K562 (cell line): ENCODE results near the gene SMC3. TPM values are rescaled to one million over a fixed set of nuclear protein-coding genes. Genes with fewer than 3 reads are reported as not detected.

Source experiments
- ATAC-seq: fragments of 200-7000 bp; cut with Tn5 transposase; 3 replicates; pipeline ENCODE4 v1.9.1; 2020; ENCODE audit warnings: moderate library complexity
- BruUV-seq: library from RNA; stranded (reverse); fragments of 400-500 nt; replicated peaks from 2 replicates; lab custom pipeline; 2021; lab: Mats Ljungman, UMichigan
- CTCF ChIA-PET: fragments of 300-600 bp; formaldehyde crosslinking; extraction: SDS; loops from one replicate; lab custom pipeline; 2021; ENCODE audit warnings: low intra/inter-chr PET ratio; lab: Yijun Ruan, JAX
- POLR2A ChIA-PET: fragments of 300-600, 350-650 bp; sonication (Branson Sonifier 250); formaldehyde crosslinking; extraction: SDS; loops from one replicate; lab custom pipeline; 2021; ENCODE audit warnings: antibody characterized with exemption, inconsistent platforms; lab: Yijun Ruan, JAX
- DNase-seq, 4 experiments: peaks; one replicate each; pipeline versions ENCODE4 v3.0.0 to v3.0.0-alpha.2; 2011 to 2018; ENCODE audit warnings: low spot score in 3 of 4, mixed read lengths in 3 of 4; ENCODE audit errors: extremely low read depth in 1 of 4
- FAIRE-seq: peaks from 2 replicates; lab custom pipeline; 2011; peaks lifted over from hg19 to GRCh38; lab: Jason Lieb, UNC
- H2AFZ ChIP-seq: 2 replicates; pipeline ENCODE4 v1.6.0; 2011; ENCODE audit warnings: low read depth, low read length, control low read depth, inconsistent platforms
- H3K27ac ChIP-seq: fragments of 200-600 bp; 3 replicates; pipeline ENCODE4 v1.8.0; 2011; ENCODE audit warnings: low read depth, mild to moderate bottlenecking, control low read depth, inconsistent platforms, low read length, moderate library complexity, mixed read lengths; ENCODE audit errors: extremely low read depth
- H3K27me3 ChIP-seq, 2 experiments: fragments of 300-600 bp in 1 of 2; 2 replicates in 1 of 2; 3 replicates in 1 of 2; pipeline versions ENCODE4 v1.6.0 to v1.8.0; 2011; ENCODE audit warnings: inconsistent platforms in 2 of 2, low read length in 2 of 2, mild to moderate bottlenecking in 1 of 2, mixed read lengths in 1 of 2, moderate library complexity in 1 of 2; ENCODE audit not compliant: control insufficient read depth in 2 of 2, insufficient read depth in 2 of 2
- H3K36me3 ChIP-seq: fragments of 300-600 bp; 3 replicates; pipeline ENCODE4 v1.8.0; 2011; ENCODE audit warnings: mild to moderate bottlenecking, low read length, inconsistent platforms; ENCODE audit not compliant: control insufficient read depth, insufficient read depth
- H3K4me1 ChIP-seq, 2 experiments: fragments of 200-600 bp in 1 of 2; replicated peaks in 1 of 2; 2 replicates in 1 of 2; 3 replicates in 1 of 2; pipeline versions ENCODE4 v1.5.1 to v1.8.0; 2011; ENCODE audit warnings: inconsistent platforms in 2 of 2, low read length in 2 of 2, mild to moderate bottlenecking in 1 of 2, mixed read lengths in 1 of 2, moderate library complexity in 1 of 2; ENCODE audit not compliant: control insufficient read depth in 2 of 2, insufficient read depth in 2 of 2
- H3K4me2 ChIP-seq: 2 replicates; pipeline ENCODE4 v1.6.1; 2011; ENCODE audit warnings: low read length, control low read depth, inconsistent platforms, mixed read lengths; ENCODE audit not compliant: insufficient read depth
- H3K4me3 ChIP-seq: fragments of 200-600 bp; sonication (generic), shearing (Covaris generic); 2 replicates; pipeline ENCODE4 v1.5.1; 2016; ENCODE audit warnings: control low read depth, inconsistent platforms
- H3K79me2 ChIP-seq: fragments of 200-600 bp; 3 replicates; pipeline ENCODE4 v1.8.0; 2011; ENCODE audit warnings: low read length, inconsistent platforms; ENCODE audit not compliant: control insufficient read depth, insufficient read depth
- H3K9ac ChIP-seq, 2 experiments: 2 replicates each; pipeline versions ENCODE4 v1.6.0 to v1.6.1; 2011; ENCODE audit warnings: low read depth in 2 of 2, low read length in 2 of 2, control low read depth in 1 of 2, inconsistent platforms in 1 of 2, mild to moderate bottlenecking in 1 of 2, mixed read lengths in 1 of 2; ENCODE audit not compliant: insufficient read depth in 1 of 2
- H3K9me1 ChIP-seq: one replicate; pipeline ENCODE4 v1.6.0; 2011; ENCODE audit warnings: inconsistent platforms, mild to moderate bottlenecking, low read length, moderate library complexity; ENCODE audit not compliant: control insufficient read depth, insufficient read depth
- H3K9me3 ChIP-seq: replicated peaks from 2 replicates; pipeline ENCODE4 v1.5.1; 2011; ENCODE audit warnings: low read depth, low read length, inconsistent platforms; ENCODE audit not compliant: control insufficient read depth, insufficient read depth
- H4K20me1 ChIP-seq: replicated peaks from 2 replicates; pipeline ENCODE4 v1.6.1; 2011; ENCODE audit warnings: low read length, inconsistent platforms, mixed read lengths; ENCODE audit not compliant: control insufficient read depth, insufficient read depth
- MAFG ChIP-seq: fragments of 450-650 bp; conservative IDR thresholded peaks from 2 replicates; pipeline ENCODE4 v1.6.1; 2016; ENCODE audit warnings: missing genetic modification characterization, missing compliant biosample characterization
- MEIS2 ChIP-seq: fragments of 450-650 bp; IDR thresholded peaks from 2 replicates; pipeline ENCODE4 v1.6.1; 2014; ENCODE audit warnings: mild to moderate bottlenecking; ENCODE audit not compliant: partially characterized antibody
- MNT ChIP-seq, 2 experiments: fragments of 450-650 bp; conservative IDR thresholded peaks; 2 replicates each; pipeline ENCODE4 v1.6.1; 2017; ENCODE audit warnings: mild to moderate bottlenecking in 2 of 2, moderate library complexity in 2 of 2
- WGBS: fragments of 100-300 bp; shearing (Covaris generic); methylation state at CpG from one replicate; pipeline ENCODE4 v1.1.6; 2016; ENCODE audit warnings: low coverage, mixed read lengths; ENCODE audit not compliant: insufficient coverage; ENCODE audit errors: missing lambda C conversion rate; 5-methylcytosine and 5-hydroxymethylcytosine counted together
- in situ Hi-C: fragments of 300-500 bp; cut with MboI; formaldehyde crosslinking; loops from 4 replicates; pipeline ENCODE4 v1.15.0; 2018; ENCODE audit warnings: inconsistent platforms, mixed read lengths
- intact Hi-C: fragments of 100-400 bp; cut with micrococcal nuclease; formaldehyde crosslinking; loops from 2 replicates; pipeline ENCODE4 v1.14.2; 2022
- polyA plus RNA-seq, 8 experiments: library from polyadenylated mRNA; depleted of rRNA in 4 of 8; stranded (reverse) in 5 of 8; unstranded in 3 of 8; fragments of >200 nt; fragmentation: Nextera tagmentation in 2 of 8; fragmentation: Illumina TruSeq in 1 of 8; extraction: Ambion mirVana in 2 of 8; extraction: Trizol in 1 of 8; gene quantifications; 2 replicates each; pipeline versions ENCODE4 v1.2.1 to v1.2.3, GENCODE V29; 2011 to 2014; ENCODE audit warnings: inconsistent platforms in 1 of 8, missing spikeins in 1 of 8
- total RNA-seq, 7 experiments: library from RNA; depleted of rRNA in 6 of 7; stranded (reverse); fragments of >200 nt in 6 of 7; fragmentation: Illumina TruSeq in 2 of 7; extraction: Trizol in 2 of 7; gene quantifications; 2 replicates each; pipeline versions ENCODE4 v1.2.1 to v1.2.3, GENCODE V29; 2011 to 2021; ENCODE audit warnings: low replicate concordance in 1 of 7

SMC3 gene
- total and polyA plus RNA-seq, 9 of the 15 experiments (the other 6 are each of a cell fraction or from before 2014, with no cell fraction given), result 21.3 to 62.6 (median 39.3) TPM

GRCh38 chr10:110540031-110540430 is 27.5 kb upstream of the SMC3 start:
- ChIA-PET CTCF (no interaction called here), POLR2A (no interaction called here)
- Histone ChIP-seq H4K20me1 (no peaks in the 10 kb centered on the region), H3K4me3 (no peak overlapping the region), H3K79me2 (no peaks in the 10 kb centered on the region), H3K4me2 (no peak overlapping the region), H3K9me1 (no peaks in the 10 kb centered on the region), H3K27me3 (no peaks in the 10 kb centered on the region), H3K4me1 (peaks cover 0 to 4% of the 10 kb centered on the region in 2 experiments; a peak in 2 of 5 replicates), H3K36me3 (no peaks in the 10 kb centered on the region), H2AFZ (no peak overlapping the region), H3K27ac (no peak overlapping the region), H3K9ac (no peak overlapping the region), H3K9me3 (no peaks in the 10 kb centered on the region)
- FAIRE-seq, result no peak
- no TSS peak for BruUV-seq
- no peak for DNase-seq
- intact Hi-C loops (no loop called here), in situ Hi-C loops (loop anchor here (25.0 kb wide), 1 partner anchor 403 kb away; no protein-coding TSS in a partner anchor)
- WGBS, result 36% methylated on average over 1 of the region's 1 CpG
- TF ChIP-seq MAFG (tag), result no peak
- TF ChIP-seq MNT (conservative IDR thresholded peaks at IDR 0.05), result no peak
- no peak for TF ChIP-seq MEIS2
- ATAC-seq, result no peak
